H54 (cell line): ENCODE results near the gene MED27.

Experiments
- DNase-seq: peaks from one replicate; pipeline ENCODE4 v3.0.0; 2011; ENCODE audit warnings: low spot score, mixed read lengths; ENCODE audit not compliant: insufficient read length
- FAIRE-seq: peaks from 3 replicates; lab custom pipeline; 2011; peaks lifted over from hg19 to GRCh38; lab: Jason Lieb, UNC
- POLR2A ChIP-seq: IDR thresholded peaks from 2 replicates; pipeline ENCODE4 v1.6.1; 2011; ENCODE audit warnings: low read depth, mild to moderate bottlenecking, low read length

Gene MED27

DNA sequence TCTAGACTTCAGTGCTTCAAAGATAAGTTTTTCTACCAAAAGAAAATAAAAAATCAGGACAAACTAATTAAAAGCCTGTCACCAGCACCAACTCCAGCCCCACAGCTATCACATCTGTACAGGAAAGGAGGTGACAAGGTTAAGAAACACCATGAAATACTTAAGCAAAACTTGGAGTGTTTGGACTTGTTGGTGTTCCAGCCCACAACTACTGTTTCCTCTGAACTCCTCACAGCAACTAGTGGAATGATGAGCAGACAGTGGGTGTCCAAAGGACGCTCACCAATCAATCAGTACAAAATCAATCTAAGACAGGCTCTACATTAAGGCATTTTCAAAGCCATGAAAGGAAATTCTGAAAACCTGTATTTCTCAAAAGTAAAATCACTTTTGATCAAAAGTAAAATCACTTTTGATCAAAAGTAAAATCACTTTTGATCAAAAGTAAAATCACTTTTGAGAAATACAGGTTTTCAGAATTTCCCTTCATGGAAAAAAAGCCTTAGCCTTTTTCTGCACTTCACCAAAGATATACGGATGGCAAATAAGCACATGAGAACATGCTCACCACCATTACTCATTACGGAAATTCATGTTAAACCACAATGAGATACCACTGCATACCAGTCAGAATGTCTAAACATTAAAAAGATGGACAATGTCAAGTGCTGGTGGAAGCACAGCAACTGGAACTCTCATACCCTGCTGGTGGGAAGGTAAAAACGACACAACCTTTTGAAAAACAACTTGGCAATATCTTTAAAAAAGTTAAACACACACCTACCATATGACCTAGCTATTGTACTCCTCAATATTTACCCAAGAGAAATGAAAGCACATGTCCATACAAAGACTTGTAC, 79.7 kb downstream of the MED27 start:
- DNase-seq (no peak), FAIRE-seq (peak; percentile 78)
- no peak for TF ChIP-seq POLR2A

DNA sequence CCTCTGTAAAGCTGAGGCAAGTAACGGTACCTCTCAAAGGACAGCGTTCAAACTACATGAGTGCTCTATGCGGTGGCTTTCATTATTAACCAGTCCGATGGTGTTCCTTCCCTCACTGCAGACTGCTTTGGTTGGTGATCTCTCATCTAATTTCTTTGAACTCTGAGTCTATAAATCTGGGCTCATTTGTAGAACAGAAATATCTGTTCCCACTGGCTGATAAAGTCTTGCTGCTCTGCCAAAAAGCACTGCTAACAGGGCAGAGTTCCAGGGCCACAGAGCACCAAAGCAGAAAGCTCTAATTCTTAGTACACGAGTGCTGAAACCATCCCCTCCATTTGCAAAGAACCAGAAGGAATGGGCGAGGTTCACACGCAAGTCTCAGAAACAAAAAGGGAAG, 81.9 kb downstream of the MED27 start:
- DNase-seq (no peak), FAIRE-seq (no peak)

DNA sequence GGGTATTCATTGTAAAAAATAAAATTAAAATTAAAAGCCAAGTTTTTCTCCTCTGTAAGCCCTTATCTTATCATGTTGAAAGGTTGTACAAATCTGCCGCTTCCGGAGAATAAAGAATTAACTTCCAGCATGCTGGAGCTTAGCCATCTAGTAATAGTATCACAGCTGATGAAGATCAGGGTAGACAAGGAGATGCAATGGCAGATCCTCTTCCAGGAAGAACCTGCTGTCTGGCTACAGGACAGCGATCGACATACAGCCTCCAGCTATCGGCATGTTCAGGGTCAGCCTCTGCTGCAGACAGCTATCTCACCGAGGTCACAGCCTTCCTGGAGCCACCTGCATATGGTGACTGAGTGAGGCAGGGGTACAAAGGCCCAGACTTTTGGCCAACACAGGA, 82.6 kb downstream of the MED27 start:
- no peak for TF ChIP-seq POLR2A
- FAIRE-seq: no peak
- DNase-seq: no peak

More for the DNA sequence above, 81.9 kb downstream of the MED27 start:
- TF ChIP-seq POLR2A: no peak

DNA sequence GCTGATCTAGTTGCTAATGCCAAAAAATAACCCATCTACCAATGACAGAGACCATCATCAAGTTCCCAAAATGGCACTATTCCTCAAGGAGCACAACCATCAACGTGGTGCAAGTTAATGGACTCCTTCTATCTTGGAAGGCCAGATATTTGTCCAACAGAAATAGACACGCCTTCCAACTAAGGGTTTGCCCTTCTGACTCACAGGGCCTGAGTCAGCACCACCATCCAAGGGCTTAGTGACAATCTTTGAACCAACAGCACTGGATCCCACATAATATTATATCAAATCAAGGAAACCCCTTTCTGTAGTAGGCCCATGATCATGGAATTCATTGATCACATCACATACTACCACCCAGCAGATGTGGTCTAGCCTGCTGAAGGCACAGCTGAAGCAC, 84.3 kb downstream of the MED27 start:
- DNase-seq: peak; percentile 40
- peak; percentile 94 for FAIRE-seq
- no peak for TF ChIP-seq POLR2A

DNA sequence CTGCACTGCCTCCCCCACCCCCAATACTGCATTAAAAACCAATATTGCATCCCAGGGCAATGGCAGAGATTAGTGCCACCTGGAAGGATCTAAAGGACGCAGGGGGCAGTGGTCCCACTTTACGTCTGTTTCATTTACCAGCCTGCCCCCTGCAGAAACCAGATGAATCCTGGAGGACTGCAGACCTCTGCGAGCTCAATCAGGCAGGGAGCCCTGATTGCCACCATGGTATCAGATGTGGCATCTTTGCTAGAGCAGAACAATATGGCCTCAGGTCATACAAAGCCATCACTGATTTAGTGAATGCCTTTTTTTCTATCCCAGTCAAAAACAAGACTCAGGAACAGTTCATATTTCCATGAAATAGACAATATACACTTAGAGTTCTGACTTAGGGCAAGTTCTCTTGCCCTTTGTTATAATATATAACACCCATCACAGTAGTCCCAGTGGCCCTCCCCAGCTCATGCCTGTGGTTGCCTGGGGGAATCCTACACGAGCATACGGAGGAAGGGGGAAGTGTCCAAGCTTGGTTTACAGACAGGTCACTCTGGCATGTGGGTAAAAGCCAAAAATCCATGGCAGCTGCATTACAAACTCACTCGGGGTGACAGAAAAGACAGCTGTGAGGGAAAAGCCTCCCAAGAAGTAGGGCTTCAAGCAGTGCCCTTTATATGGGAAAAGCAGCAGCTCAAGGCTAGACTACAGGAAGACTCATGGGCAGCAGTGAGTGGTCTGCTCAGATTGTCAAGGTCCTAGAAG, 85.1 kb downstream of the MED27 start:
- DNase-seq: no peak
- no peak for FAIRE-seq
- TF ChIP-seq POLR2A: no peak

DNA sequence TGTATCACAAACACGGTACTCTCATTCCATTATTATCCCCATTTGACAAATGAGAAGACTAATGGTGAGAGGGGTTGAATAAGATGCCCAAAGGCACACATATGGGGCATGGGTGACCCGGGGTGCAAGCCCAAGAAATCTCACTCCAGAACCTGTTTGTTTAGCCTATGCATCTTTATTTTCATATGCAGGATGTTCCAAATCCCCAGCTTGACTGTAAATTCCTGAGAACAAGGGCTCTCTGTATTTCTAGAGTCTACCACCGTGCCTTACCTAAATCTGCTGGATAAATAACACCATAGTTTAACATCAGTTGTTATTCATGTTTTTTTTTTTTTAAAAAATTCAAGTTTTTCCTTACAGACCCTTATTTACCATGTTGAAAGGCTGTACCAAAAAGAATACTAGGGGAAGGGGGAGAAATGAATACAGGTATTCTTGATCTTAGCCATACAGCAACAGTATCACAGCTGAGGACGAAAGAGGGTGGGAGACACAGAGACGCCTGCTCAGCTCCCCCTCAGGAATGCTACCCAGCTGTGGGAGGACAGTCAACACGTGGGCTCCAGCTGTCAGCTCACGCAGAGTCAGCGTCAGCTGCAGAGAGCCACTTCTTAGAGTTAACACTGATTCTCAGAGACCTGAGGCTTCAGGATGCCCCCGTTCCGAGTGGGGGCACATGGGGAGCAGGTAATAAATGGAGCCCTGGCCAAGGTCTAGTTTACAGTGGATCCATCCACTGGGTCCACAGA, 86.6 kb downstream of the MED27 start:
- DNase-seq (no peak), FAIRE-seq (no peak)
- TF ChIP-seq POLR2A: no peak

DNA sequence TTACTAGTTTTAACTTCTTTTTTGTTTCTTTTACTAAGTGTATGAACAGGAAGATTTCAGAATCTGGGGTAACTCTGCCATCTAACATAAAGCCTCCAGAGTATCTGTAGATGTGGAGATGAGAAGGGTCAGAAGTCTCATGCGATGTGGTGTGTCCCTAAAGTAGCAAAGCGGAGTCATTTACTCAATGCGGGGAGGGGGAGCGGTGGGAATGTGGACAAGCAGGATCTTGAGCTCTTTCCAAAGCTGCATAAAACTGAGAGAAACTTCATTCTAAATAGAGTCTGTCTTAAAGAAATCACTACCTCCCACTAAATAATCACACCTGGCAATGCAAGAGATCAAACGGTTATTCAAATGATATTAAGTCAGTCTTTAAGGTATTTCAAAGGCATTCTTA, 92.4 kb downstream of the MED27 start:
- DNase-seq (no peak), FAIRE-seq (no peak)
- TF ChIP-seq POLR2A: no peak

DNA sequence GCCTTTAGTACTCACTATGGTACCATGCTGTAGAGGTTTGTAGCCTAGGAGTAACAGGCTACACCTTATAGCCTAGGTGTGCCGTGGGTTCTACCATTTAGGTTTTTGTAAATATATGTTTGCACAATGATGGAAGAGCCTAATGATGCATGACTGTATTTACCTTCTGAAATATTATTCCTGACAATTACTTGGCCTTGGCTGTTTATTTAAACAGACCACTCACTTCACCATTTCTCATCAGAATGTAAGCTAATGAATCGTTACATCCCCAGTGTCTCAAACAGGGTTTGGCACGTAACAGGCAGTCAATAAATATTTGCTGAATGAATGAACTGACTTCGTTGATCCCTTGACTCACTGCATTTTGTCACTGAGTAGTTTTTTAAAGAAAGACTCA, 93.1 kb downstream of the MED27 start:
- no peak for TF ChIP-seq POLR2A
- DNase-seq: no peak
- no peak for FAIRE-seq

DNA sequence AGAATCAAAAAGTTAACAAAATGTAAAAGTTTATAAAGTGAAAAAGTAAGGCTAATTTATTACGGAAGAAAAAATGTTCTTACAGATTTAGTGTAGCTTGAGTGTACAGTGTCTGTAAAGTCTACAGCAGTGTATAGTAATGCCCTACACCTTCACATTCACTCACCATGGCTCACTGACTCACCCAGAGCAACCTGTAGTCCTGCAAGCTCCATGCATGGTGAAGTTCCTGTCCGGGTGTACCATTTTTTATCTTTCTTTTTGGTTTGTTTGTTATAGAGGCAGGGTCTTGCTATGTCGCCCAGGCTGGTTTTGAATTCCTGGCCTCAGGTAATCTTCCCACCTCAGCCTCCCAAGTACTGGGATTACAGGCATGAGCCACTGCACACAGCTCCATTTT, 93.6 kb downstream of the MED27 start:
- DNase-seq (no peak), FAIRE-seq (no peak)
- TF ChIP-seq POLR2A: no peak

DNA sequence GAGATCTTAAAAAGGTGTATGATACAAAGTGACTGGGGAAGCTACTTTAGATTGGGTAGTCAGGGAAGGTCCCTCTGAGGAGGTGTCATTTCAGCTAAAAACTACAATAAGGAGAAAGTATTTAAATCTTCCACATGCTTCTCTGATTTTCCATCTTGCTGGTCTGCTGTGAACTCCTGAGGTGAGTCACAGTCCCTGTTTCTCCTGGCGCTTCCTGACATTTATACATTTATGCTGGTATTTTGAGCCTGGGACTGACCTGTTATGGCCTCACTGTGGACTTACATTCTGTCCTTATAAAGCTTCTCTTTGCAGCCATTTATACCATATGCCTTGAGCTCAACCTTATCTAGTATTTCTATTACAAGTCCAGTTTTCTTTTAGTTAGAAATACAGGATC, 95.1 kb downstream of the MED27 start:
- DNase-seq: no peak
- TF ChIP-seq POLR2A: no peak
- no peak for FAIRE-seq

DNA sequence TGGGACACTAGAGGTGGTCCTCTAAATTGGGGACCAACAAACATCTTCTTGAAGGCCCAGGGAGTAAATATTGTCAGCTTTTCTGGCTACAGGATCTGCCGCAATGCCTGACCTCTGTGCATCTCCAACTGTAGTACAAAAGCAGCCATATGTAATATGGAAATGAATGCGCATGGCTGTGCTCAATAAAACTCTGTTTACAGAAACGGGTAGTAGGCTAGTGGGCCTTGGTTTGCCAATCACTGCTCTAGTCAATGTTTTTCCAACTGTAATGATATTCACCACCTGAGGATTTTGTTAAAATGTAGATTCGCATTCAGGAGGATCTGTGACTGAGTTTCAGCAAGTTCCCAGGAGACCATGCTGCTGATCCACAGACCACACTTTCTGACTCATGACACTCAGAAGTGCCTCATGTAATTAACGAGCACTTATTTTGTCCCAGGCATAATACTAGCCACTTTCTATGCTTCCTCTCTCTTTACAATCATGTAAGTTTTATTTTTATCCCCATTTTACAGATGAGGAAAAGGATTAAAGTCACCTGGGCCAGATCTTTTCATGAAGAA, 96.9 kb downstream of the MED27 start:
- no peak for TF ChIP-seq POLR2A
- DNase-seq: no peak
- FAIRE-seq: peak; percentile 33

DNA sequence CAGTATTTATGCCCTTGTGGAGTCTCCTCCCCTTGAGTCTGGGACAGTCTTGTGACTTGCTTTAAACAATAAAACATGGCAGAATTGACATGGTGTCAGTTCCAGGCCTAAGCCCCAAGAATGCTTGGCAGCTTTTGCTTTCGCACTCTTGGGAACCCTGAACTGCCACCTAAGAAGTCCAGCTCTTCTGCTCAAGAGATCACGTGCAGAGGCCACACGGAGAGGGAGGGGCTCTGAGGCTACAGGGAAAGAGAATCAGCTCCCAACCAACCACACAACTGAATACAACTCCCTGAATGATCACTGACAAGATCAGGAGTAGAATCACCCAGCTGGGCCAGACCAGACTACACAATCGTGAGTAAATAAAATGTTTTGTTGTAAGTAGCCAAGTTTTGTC, 97.6 kb downstream of the MED27 start:
- FAIRE-seq (no peak), DNase-seq (no peak)
- TF ChIP-seq POLR2A: no peak

DNA sequence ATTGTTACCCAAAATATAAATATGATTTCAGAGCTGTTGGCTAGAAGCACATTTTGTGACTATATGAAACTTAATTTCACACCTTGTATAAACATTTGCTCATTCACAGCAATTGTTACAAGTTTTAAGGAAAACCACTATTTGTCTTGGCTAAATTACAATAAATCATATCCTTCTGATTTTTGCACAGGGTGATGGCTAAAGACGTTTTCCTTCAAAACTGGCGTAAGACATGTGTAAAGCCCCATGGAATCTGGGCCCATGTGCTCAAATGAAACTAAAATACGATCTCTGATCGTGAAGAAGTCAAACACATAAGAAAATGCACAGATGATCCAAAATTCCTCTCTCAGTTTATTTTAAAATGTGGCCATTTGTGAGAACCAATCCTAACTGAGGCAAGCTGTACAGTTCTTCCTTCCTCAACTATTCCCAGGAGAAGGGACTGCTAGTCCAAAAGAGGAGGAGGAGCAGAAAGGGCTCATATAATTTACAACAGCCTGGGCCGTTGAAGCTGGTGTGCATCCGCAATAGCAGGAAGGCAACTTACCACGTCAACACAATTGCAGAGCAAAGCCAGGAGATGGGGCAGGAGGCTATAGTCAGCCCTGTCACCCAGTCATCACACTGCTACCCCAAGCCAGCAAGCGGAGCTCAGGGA, 98.4 kb downstream of the MED27 start:
- DNase-seq: no peak
- FAIRE-seq: no peak
- no peak for TF ChIP-seq POLR2A
